ENCODE data around the gene STK4. TPM values are rescaled to one million over a fixed set of nuclear protein-coding genes. Genes with fewer than 3 reads are reported as not detected.
"Not testable (repeated sequence)": the region's sequence is repeated elsewhere in the genome, so short reads cannot be mapped to it uniquely, and the experiment has no call there.

Gene STK4
- total RNA-seq, 1 experiment from 2014 or later = 43.0 TPM

- H3K27me3 ChIP-seq (ENCODE audit: insufficient read depth, low read length) = no peaks in the 10 kb centered on the region
- TF ChIP-seq CTCF (conservative IDR thresholded peaks at IDR 0.05) = no peak
- H3K14ac ChIP-seq (ENCODE audit: insufficient read depth, low read length) = no peak overlapping the region
- H3K9ac ChIP-seq (ENCODE audit: extremely low read depth, insufficient read length, low read length) = no peak overlapping the region
- H3K27ac ChIP-seq (ENCODE audit: insufficient read length, low read depth, low read length) = no peak overlapping the region
- no peaks in the 10 kb centered on the region for H3K9me3 ChIP-seq (ENCODE audit: control insufficient read depth, low read depth, low read length)
- no peak overlapping the region for H4K5ac ChIP-seq (ENCODE audit: insufficient read length, low read depth, low read length)
- Mint-ChIP-seq H3K9me3 (no peaks in the 10 kb centered on the region; a peak in 1 of 5 replicates), H3K4me1 (peaks cover 3% of the 10 kb centered on the region in 2 experiments; a peak in 3 of 4 replicates), H3K27me3 (ENCODE audit: low read depth) (no peaks in the 10 kb centered on the region), H3K4me3 (no peak overlapping the region), H3K27ac (no peak overlapping the region), H3K36me3 (ENCODE audit: insufficient read depth in 1 of 3, low read depth in 3 of 3) (peaks cover 5 to 12% (median 11%) of the 10 kb centered on the region in 3 experiments; a peak in 6 of 7 replicates)
- H2BK5ac ChIP-seq (ENCODE audit: insufficient read length, low read length) = no peak overlapping the region
- no peak overlapping the region for H4K91ac ChIP-seq (ENCODE audit: insufficient read length, low read depth, low read length)
- H2AFZ ChIP-seq (ENCODE audit: low read length) = no peak overlapping the region
- DNase-seq = no peak
- no peak overlapping the region for H3T11ph ChIP-seq (ENCODE audit: low read length)
- H2BK15ac ChIP-seq (ENCODE audit: low read depth, low read length) = no peak overlapping the region
- H3K23ac ChIP-seq (ENCODE audit: insufficient read length, low read depth, low read length) = no peak overlapping the region
- no peaks in the 10 kb centered on the region for H3K4me1 ChIP-seq (ENCODE audit: insufficient read depth, low read length)
- no peak overlapping the region for H2BK20ac ChIP-seq (ENCODE audit: low read depth, low read length, poor library complexity, severe bottlenecking)
- no peak overlapping the region for H3K4ac ChIP-seq (ENCODE audit: low read depth, low read length)
- no CpG with 5 or more reads among the region's 4 CpGs for WGBS (ENCODE audit: extremely low coverage, insufficient read length, low lambda C conversion rate)
- H4K8ac ChIP-seq (replicated peaks; ENCODE audit: insufficient read length, low read depth, low read length) = no peak overlapping the region
- H2BK12ac ChIP-seq (ENCODE audit: insufficient read length, low read depth, low read length) = no peak overlapping the region
- no peak overlapping the region for H2AK5ac ChIP-seq (ENCODE audit: insufficient read length, low read length)
- no peak overlapping the region for H3K4me2 ChIP-seq (ENCODE audit: insufficient read depth, insufficient read length, low read length)
- H2BK120ac ChIP-seq (ENCODE audit: low read depth, low read length, poor library complexity, severe bottlenecking) = no peak overlapping the region
- no peaks in the 10 kb centered on the region for H3K23me2 ChIP-seq (ENCODE audit: insufficient read length, low read depth, low read length, poor library complexity, severe bottlenecking)
- no peak overlapping the region for H3K56ac ChIP-seq (ENCODE audit: insufficient read length, low read depth, low read length)
- no peak overlapping the region for H3K18ac ChIP-seq (ENCODE audit: insufficient read length, low read depth, low read length)
- H4K20me1 ChIP-seq (ENCODE audit: control insufficient read depth, insufficient read depth, insufficient read length) = no peaks in the 10 kb centered on the region
- H3K79me2 ChIP-seq (ENCODE audit: insufficient read depth, low read length) = no peaks in the 10 kb centered on the region; the same call in 1 of the 2 replicates
- H3K79me1 ChIP-seq (ENCODE audit: insufficient read depth, low read depth, low read length, poor library complexity, severe bottlenecking) = no peaks in the 10 kb centered on the region
Measured at GRCh38 chr20:45061244-45061643, 94.9 kb downstream of the STK4 start.

GRCh38 chr20:45063107-45063506, 96.8 kb downstream of the STK4 start:
- H3T11ph ChIP-seq (ENCODE audit: low read length); H2BK120ac ChIP-seq (ENCODE audit: low read depth, low read length, poor library complexity, severe bottlenecking); H2AFZ ChIP-seq (ENCODE audit: low read length); H3K9me3 ChIP-seq (ENCODE audit: control insufficient read depth, low read depth, low read length); H4K5ac ChIP-seq (ENCODE audit: insufficient read length, low read depth, low read length); H3K4me2 ChIP-seq (ENCODE audit: insufficient read depth, insufficient read length, low read length); H2AK5ac ChIP-seq (ENCODE audit: insufficient read length, low read length); H3K23ac ChIP-seq (ENCODE audit: insufficient read length, low read depth, low read length); H3K27ac ChIP-seq (ENCODE audit: insufficient read length, low read depth, low read length); DNase-seq; H2BK12ac ChIP-seq (ENCODE audit: insufficient read length, low read depth, low read length); H4K8ac ChIP-seq (replicated peaks; ENCODE audit: insufficient read length, low read depth, low read length); H3K14ac ChIP-seq (ENCODE audit: insufficient read depth, low read length); H3K9me3 Mint-ChIP-seq; H3K4me1 Mint-ChIP-seq; H3K4me1 ChIP-seq (ENCODE audit: insufficient read depth, low read length); H3K79me2 ChIP-seq (ENCODE audit: insufficient read depth, low read length); H2BK20ac ChIP-seq (ENCODE audit: low read depth, low read length, poor library complexity, severe bottlenecking); H2BK5ac ChIP-seq (ENCODE audit: insufficient read length, low read length); H3K18ac ChIP-seq (ENCODE audit: insufficient read length, low read depth, low read length); H4K20me1 ChIP-seq (ENCODE audit: control insufficient read depth, insufficient read depth, insufficient read length); H3K9ac ChIP-seq (ENCODE audit: extremely low read depth, insufficient read length, low read length); H3K56ac ChIP-seq (ENCODE audit: insufficient read length, low read depth, low read length); H3K23me2 ChIP-seq (ENCODE audit: insufficient read length, low read depth, low read length, poor library complexity, severe bottlenecking); H3K4ac ChIP-seq (ENCODE audit: low read depth, low read length); H4K91ac ChIP-seq (ENCODE audit: insufficient read length, low read depth, low read length); H3K4me3 Mint-ChIP-seq; H2BK15ac ChIP-seq (ENCODE audit: low read depth, low read length); H3K79me1 ChIP-seq (ENCODE audit: insufficient read depth, low read depth, low read length, poor library complexity, severe bottlenecking); H3K27me3 ChIP-seq (ENCODE audit: insufficient read depth, low read length); H3K27me3 Mint-ChIP-seq (ENCODE audit: low read depth): not testable (repeated sequence)
- WGBS (ENCODE audit: extremely low coverage, insufficient read length, low lambda C conversion rate) = no CpG with 5 or more reads among the region's 2 CpGs
- H3K36me3 Mint-ChIP-seq (ENCODE audit: insufficient read depth in 1 of 3, low read depth in 3 of 3) = peaks cover 5 to 11% (median 10%) of the 10 kb centered on the region in 3 experiments; a peak in 6 of 7 replicates
- H3K27ac Mint-ChIP-seq = peak overlapping the region in 2 of 3 experiments; percentile 20 to 28; a peak in 2 of 7 replicates

Measured in H9 (cell line).